CD4-positive, alpha-beta T cell (primary cell): ENCODE data around the gene PTPRK. TPM values are rescaled to one million over a fixed set of nuclear protein-coding genes. Genes with fewer than 3 reads are reported as not detected.

Source experiments
- ATAC-seq: fragments of 200-7000 bp; cut with Tn5 transposase; one replicate; pipeline ENCODE4 v1.10.0; 2022; ENCODE audit warnings: mild to moderate bottlenecking; ENCODE audit not compliant: poor library complexity
- CTCF ChIA-PET: fragments of 350-600 bp; sonication (Branson Sonifier 250); formaldehyde crosslinking; loops from one replicate; lab custom pipeline; 2021; ENCODE audit warnings: antibody characterized with exemption, inconsistent platforms; lab: Charles Lee
- POLR2A ChIA-PET: fragments of 350-600 bp; sonication (Branson Sonifier 250); formaldehyde crosslinking; loops from one replicate; lab custom pipeline; 2021; ENCODE audit warnings: antibody characterized with exemption, inconsistent platforms; lab: Charles Lee
- DNase-seq, 14 experiments: peaks; one replicate each; pipeline ENCODE4 v3.0.0-alpha.2; 2013 to 2020; ENCODE audit warnings: mixed read lengths in 2 of 14
- H3K27ac ChIP-seq, 2 donors: one replicate each; pipeline versions ENCODE4 v1.5.1 to v1.7.0; 2013; ENCODE audit warnings: low read length in 2 of 2, low read depth in 1 of 2, mild to moderate bottlenecking in 1 of 2
- H3K27me3 ChIP-seq, 2 experiments: 1 replicate in 1 of 2; 2 replicates in 1 of 2; pipeline versions ENCODE4 v1.6.1 to v1.7.0; 2013; ENCODE audit warnings: low read length in 2 of 2, control low read depth in 1 of 2, mild to moderate bottlenecking in 1 of 2, moderate library complexity in 1 of 2; ENCODE audit not compliant: insufficient read depth in 2 of 2, control insufficient read depth in 1 of 2
- H3K36me3 ChIP-seq: one replicate; pipeline ENCODE4 v1.6.1; 2013; ENCODE audit warnings: low read length, control low read depth; ENCODE audit not compliant: insufficient read depth
- H3K4me1 ChIP-seq: one replicate; pipeline ENCODE4 v1.6.1; 2013; ENCODE audit warnings: low read length, control low read depth; ENCODE audit not compliant: insufficient read depth
- H3K4me3 ChIP-seq: one replicate; pipeline ENCODE4 v1.5.1; 2013; ENCODE audit warnings: mild to moderate bottlenecking, low read length, moderate library complexity
- H3K9me3 ChIP-seq, 2 experiments: 1 replicate in 1 of 2; 2 replicates in 1 of 2; pipeline versions ENCODE4 v1.6.1 to v1.7.0; 2013; ENCODE audit warnings: low read length in 2 of 2, mild to moderate bottlenecking in 2 of 2, control low read depth in 1 of 2, moderate library complexity in 1 of 2; ENCODE audit not compliant: control insufficient read depth in 1 of 2, insufficient read depth in 1 of 2
- H3K27ac Mint-ChIP-seq: one replicate; pipeline ENCODE4 v1.8.0; 2020; ENCODE audit warnings: mixed read lengths
- H3K27me3 Mint-ChIP-seq: one replicate; pipeline ENCODE4 v1.8.0; 2021; ENCODE audit warnings: mixed read lengths
- H3K36me3 Mint-ChIP-seq: one replicate; pipeline ENCODE4 v1.8.0; 2021; ENCODE audit warnings: low read depth, mixed read lengths
- H3K4me1 Mint-ChIP-seq: one replicate; pipeline ENCODE4 v1.8.0; 2021; ENCODE audit warnings: low read depth, mixed read lengths
- H3K4me3 Mint-ChIP-seq: one replicate; pipeline ENCODE4 v1.8.0; 2020; ENCODE audit warnings: mild to moderate bottlenecking, mixed read lengths
- H3K9me3 Mint-ChIP-seq: one replicate; pipeline ENCODE4 v1.8.0; 2020; ENCODE audit warnings: mixed read lengths
- intact Hi-C, 2 experiments: fragments of 100-400 bp; cut with DNase I in 1 of 2; cut with micrococcal nuclease in 1 of 2; formaldehyde crosslinking; loops; one replicate each; pipeline versions ENCODE4 v1.15.1 to v1.9.0; 2023 to 2025; cut with DNase I, micrococcal nuclease
- total RNA-seq, 174 experiments: library from RNA in 2 of 174; stranded (reverse) in 2 of 174; gene quantifications; one replicate each; pipeline ENCODE4 v1.2.3 and lab custom pipeline; 2021 to 2026
- TF ChIP-seq, protein P1 (sequence below): fragments of 200-600 bp; IDR thresholded peaks from one replicate; pipeline ENCODE4 v1.8.0; 2022; ENCODE audit warnings: antibody characterized with exemption, mild to moderate bottlenecking

PTPRK gene
- total RNA-seq, 2 experiments from 2014 or later: 8.4 to 10.3 TPM

DNA sequence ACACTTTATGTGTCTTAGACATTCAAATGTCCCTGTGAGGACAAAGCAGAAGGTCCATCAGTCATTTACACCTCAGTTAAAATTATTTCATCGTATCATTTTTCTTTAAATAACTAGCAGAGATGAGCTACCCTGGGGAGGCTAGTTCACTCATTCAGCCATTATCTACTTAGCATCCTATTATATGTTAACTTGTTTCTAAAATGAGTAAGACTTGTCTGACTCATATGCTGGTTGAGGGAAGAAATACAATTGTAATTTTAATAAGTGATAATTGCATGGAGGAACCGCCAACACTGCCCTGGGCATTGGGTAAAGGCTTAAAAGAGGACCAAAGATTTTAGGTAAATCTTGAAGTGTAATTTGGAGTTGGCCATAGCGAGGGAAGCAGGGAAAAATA lies 12.4 kb upstream of the PTPRK start:
- POLR2A ChIA-PET: no interaction called here
- CTCF ChIA-PET: no interaction called here

DNA sequence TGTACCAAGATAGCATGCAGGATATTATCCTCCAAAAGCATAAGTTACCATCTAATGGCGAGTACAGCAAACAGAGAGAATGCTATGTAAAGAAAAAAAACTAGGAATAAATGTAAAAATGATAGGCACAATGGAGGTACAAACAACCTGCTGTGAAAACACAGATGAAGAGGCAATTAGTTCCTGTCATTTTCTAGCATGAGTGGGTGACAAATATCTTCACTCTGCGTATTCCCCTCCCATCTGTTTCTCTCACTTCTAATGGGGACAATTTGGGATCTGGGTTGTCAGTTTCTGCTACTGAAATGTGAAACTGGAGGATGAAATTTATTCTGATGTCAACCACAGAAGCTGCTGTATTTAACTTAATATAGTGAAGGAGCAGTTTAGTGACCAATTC lies 11.7 kb upstream of the PTPRK start:
- peaks cover 40% of the 10 kb centered on the region for H3K27me3 Mint-ChIP-seq
- CTCF ChIA-PET: no interaction called here
- no peaks in the 10 kb centered on the region for H3K9me3 Mint-ChIP-seq

More for the DNA sequence above, 12.4 kb upstream of the PTPRK start:
- ATAC-seq (no peak), DNase-seq (no peak)
- Mint-ChIP-seq H3K27ac (no peak overlapping the region), H3K4me3 (no peak overlapping the region), H3K27me3 (peaks cover 45% of the 10 kb centered on the region), H3K4me1 (no peaks in the 10 kb centered on the region), H3K36me3 (no peaks in the 10 kb centered on the region), H3K9me3 (no peaks in the 10 kb centered on the region)
- Histone ChIP-seq H3K36me3 (no peaks in the 10 kb centered on the region), H3K27ac (no peak overlapping the region), H3K9me3 (no peaks in the 10 kb centered on the region), H3K27me3 (no peaks in the 10 kb centered on the region), H3K4me1 (no peaks in the 10 kb centered on the region), H3K4me3 (no peak overlapping the region)
- intact Hi-C loops: no loop called here
- TF ChIP-seq, protein P1, sequence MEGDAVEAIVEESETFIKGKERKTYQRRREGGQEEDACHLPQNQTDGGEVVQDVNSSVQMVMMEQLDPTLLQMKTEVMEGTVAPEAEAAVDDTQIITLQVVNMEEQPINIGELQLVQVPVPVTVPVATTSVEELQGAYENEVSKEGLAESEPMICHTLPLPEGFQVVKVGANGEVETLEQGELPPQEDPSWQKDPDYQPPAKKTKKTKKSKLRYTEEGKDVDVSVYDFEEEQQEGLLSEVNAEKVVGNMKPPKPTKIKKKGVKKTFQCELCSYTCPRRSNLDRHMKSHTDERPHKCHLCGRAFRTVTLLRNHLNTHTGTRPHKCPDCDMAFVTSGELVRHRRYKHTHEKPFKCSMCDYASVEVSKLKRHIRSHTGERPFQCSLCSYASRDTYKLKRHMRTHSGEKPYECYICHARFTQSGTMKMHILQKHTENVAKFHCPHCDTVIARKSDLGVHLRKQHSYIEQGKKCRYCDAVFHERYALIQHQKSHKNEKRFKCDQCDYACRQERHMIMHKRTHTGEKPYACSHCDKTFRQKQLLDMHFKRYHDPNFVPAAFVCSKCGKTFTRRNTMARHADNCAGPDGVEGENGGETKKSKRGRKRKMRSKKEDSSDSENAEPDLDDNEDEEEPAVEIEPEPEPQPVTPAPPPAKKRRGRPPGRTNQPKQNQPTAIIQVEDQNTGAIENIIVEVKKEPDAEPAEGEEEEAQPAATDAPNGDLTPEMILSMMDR: no peak

DNA sequence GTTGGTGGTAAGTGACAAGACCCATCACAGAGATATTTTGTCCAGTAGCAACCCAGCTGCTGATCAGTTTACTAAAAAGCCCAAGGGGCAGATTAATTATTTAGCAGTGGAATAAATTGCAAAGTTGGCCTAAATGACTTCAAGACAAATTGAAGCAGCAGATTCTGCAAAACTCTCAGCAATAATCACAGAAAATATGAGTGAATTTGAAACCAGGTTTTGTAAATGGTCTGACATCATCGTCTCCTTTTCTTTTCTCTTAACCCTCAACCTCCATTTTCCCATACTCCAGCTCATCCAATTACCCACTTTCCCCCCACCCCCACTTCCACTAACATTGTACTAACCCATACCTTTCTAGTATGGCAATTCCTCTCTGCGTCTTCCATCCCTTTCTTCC lies 11.3 kb upstream of the PTPRK start:
- POLR2A ChIA-PET: no interaction called here
- no peaks in the 10 kb centered on the region for H3K9me3 Mint-ChIP-seq

More for the DNA sequence above, 11.7 kb upstream of the PTPRK start:
- POLR2A ChIA-PET: no interaction called here
- Histone ChIP-seq H3K27me3 (no peaks in the 10 kb centered on the region), H3K36me3 (no peaks in the 10 kb centered on the region), H3K9me3 (no peaks in the 10 kb centered on the region), H3K4me1 (no peaks in the 10 kb centered on the region), H3K27ac (no peak overlapping the region), H3K4me3 (no peak overlapping the region)
- H3K4me1 Mint-ChIP-seq: no peaks in the 10 kb centered on the region
- intact Hi-C loops: no loop called here
- DNase-seq (no peak), ATAC-seq (no peak)
- H3K27ac Mint-ChIP-seq: no peak overlapping the region
- no peak overlapping the region for H3K4me3 Mint-ChIP-seq
- no peaks in the 10 kb centered on the region for H3K36me3 Mint-ChIP-seq
- TF ChIP-seq, protein P1: no peak

More for the DNA sequence above, 11.3 kb upstream of the PTPRK start:
- peaks cover 40% of the 10 kb centered on the region for H3K27me3 Mint-ChIP-seq
- intact Hi-C loops: no loop called here
- H3K27me3 ChIP-seq: no peaks in the 10 kb centered on the region
- no peaks in the 10 kb centered on the region for H3K9me3 ChIP-seq
- no peaks in the 10 kb centered on the region for H3K4me1 Mint-ChIP-seq
- no peak overlapping the region for H3K4me3 Mint-ChIP-seq
- CTCF ChIA-PET: no interaction called here
- H3K36me3 ChIP-seq: no peaks in the 10 kb centered on the region
- H3K4me3 ChIP-seq: no peak overlapping the region
- no peak overlapping the region for H3K27ac Mint-ChIP-seq
- no peak for ATAC-seq
- DNase-seq: no peak
- no peak overlapping the region for H3K27ac ChIP-seq
- no peaks in the 10 kb centered on the region for H3K36me3 Mint-ChIP-seq
- TF ChIP-seq, protein P1: no peak
- H3K4me1 ChIP-seq: no peaks in the 10 kb centered on the region
